KG1 (cell line): ENCODE measurements around the gene OR51B4.
A peak's percentile ranks its signal among the peaks of the same experiment; 100 is the strongest.
"Not testable (repeated sequence)": the region's sequence is repeated elsewhere in the genome, so short reads cannot be mapped to it uniquely, and the experiment has no call there.

Experiments
- DNase-seq: peaks from one replicate; lab custom pipeline; 2025; lab: John Stamatoyannopoulos, UW

The OR51B4 gene

DNA sequence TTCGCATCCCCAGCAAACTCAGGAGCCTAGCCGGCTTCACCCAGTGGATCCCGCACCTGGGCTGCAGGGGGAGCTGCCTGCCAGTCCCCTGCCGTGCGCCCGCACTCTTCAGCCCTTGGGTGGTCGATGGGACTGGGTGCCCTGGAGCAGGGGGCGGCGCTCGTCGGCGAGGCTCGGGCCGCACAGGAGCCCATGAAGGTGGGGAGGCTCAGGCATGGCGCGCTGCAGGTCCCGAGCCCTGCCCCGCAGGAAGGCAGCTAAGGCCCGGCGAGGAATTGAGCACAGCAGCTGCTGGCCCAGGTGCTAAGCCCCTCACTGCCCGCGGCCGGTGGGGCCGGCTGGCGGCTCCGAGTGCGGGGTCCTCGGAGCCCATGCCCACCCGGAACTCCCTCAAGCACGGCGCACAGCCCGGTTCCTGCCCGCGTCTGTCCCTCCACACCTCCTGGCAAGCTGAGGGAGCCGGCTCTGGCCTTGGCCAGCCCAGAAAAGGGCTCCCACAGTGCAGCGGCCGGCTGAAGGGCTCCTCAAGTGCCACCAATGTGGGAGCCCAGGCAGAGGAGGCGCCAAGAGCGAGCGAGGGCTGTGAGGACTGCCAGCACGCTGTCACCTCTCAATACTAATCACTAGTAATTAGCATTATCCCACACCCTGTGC lies 7.3 kb downstream of the OR51B4 start:
- DNase-seq = not testable (repeated sequence)

DNA sequence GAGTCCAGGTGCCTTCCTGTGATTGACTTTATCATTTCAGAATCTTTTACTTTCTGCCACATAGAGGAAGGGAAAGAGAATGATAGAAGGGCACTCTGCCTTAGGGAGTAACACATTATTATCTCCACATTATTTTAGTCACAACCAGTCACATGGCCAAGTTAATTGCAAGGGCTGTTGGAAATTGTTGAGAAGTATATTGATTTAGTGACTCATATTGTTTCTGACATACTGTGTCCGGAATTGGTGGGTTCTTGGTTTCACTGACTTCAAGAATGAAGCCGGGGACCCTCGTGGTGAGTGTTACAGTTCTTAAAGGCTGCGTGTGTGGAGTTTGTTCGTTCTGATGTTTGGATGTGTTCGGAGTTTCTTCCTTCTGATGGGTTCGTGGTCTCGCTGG lies 8.7 kb downstream of the OR51B4 start:
- DNase-seq = no peak

DNA sequence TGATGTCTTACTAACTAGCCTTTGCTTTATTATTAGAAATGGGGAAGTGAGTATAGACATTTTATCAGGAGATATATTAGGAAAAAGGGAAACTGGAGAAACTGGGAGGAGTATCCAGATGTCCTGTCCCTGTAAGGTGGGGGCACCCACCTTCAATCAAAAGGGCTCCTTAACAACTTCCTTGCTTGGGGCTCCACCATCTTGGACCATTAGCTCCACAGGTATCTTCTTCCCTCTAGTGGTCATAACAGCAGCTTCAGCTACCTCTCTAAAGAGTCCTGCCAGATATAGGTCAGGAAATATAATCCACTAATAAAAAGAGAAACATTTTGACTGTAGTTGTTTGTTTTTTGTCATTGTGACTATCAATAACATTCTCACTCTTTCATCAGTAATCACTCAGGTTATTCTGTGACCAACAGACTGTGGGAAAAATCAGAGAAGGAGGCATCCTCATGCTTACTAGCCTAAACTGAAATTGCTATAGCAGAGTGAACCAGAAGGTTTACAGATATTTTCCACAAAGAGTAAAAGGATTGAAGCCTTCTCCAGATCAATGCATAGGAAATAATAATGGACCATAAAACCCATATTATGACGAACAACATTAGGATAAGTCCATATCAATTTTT lies 10.4 kb downstream of the OR51B4 start:
- DNase-seq = no peak

DNA sequence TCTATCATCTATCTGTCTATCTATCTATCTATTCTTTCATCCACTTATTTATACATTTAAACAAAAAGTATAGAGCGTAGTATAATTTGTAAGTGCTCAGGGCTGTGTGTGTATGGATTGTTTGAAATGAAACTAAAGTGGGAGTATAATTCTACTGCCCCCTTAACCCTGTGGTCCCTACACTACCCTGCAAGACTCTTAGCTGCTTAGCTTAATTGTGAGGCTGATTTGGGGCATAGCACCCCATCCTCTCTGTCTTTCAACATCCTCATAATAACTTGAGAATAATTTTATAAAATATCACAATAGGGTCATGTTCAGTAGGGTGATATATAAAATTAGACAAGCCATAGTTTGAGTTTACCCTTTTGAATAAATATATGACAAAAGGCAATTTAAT lies 11.6 kb downstream of the OR51B4 start:
- no peak for DNase-seq

DNA sequence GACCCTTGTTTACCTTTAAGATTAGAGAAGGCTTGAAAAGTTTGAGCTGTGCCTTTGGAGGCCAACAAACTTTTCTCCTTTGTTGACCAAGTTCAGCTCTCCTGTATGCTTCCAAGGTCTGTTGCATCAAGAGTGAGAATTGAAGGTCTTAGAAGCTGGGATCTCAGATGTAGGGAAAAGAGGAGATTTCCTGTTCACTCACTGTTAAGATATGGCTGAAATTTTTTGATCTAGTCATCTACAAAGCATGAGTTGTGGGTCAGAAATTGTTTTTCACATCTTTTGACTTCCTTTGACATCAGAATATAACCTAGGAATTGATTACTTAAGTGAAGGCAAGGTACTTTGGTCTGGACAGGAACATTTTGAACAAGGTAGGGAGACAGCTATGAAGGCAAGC lies 12.1 kb downstream of the OR51B4 start:
- DNase-seq = no peak

DNA sequence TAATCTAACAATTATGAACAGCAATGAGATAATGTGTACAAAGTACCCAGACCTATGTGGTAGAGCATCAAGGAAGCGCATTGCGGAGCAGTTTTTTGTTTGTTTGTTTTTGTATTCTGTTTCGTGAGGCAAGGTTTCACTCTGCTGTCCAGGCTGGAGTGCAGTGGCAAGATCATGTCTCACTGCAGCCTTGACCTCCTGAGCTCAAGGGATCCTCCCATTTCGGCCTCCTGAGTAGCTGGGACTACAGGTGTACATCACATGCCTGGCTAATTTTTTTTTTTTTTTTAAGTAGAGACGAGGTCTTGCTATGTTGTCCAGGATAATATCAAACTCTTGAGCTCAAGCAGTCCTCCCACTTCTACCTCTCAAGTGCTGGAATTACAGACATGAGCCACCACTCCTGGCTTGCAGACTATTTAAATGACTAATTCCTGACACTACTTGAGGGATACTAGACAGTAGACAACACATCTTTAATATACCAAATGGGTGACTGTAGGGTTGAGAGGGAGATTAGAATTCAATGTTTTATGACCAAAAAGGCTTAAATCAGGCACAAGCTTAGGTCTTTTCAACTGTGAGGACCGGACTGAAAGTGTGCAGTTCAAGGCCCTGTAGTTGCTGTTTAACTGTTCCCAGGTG lies 12.7 kb downstream of the OR51B4 start:
- no peak for DNase-seq

DNA sequence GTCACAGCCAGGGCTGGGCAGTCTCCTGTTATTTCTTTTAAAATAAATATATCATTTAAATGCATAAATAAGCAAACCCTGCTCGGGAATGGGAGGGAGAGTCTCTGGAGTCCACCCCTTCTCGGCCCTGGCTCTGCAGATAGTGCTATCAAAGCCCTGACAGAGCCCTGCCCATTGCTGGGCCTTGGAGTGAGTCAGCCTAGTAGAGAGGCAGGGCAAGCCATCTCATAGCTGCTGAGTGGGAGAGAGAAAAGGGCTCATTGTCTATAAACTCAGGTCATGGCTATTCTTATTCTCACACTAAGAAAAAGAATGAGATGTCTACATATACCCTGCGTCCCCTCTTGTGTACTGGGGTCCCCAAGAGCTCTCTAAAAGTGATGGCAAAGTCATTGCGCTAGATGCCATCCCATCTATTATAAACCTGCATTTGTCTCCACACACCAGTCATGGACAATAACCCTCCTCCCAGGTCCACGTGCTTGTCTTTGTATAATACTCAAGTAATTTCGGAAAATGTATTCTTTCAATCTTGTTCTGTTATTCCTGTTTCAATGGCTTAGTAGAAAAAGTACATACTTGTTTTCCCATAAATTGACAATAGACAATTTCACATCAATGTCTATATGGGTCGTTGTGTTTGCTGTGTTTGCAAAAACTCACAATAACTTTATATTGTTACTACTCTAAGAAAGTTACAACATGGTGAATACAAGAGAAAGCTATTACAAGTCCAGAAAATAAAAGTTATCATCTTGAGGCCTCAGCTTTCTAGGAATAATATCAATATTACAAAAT lies 13.4 kb downstream of the OR51B4 start:
- DNase-seq = no peak

DNA sequence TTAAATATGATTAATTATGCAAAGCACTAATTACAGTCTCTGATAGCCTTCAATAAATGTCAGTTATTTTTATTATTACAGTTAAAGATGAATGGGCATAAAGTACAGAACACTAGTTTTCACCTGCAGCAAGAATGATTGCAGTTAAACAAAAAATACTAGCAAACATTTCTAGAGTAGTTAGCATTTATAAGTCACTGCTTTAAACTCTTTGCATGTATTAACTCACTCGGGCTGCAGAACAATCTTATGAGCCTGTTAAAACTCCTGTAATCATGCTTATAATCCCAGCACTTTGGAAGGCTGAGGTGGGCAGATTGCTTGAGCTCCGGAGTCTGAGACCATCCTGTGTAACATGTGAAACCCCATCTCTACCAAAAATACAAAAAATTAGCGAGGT lies 14.8 kb downstream of the OR51B4 start:
- DNase-seq = no peak

DNA sequence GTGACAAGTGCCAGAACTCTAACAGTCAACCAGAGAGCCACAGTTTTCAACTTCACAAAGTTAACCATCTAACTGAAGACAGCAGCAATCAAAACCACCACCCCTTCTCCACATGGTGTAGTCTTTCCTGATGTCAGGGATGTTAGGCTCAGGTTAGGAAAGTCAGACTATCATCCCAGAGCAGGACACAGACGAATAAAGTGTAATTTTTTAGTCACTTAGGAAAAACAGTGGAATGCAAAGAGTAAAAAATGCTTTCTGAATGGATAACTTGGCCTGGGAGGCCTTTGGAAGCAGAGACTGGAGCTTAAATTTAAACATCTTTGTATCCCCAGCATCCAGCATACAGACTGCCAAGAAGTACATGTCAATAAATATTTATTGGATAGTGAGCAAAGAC lies 15.4 kb downstream of the OR51B4 start:
- no peak for DNase-seq

DNA sequence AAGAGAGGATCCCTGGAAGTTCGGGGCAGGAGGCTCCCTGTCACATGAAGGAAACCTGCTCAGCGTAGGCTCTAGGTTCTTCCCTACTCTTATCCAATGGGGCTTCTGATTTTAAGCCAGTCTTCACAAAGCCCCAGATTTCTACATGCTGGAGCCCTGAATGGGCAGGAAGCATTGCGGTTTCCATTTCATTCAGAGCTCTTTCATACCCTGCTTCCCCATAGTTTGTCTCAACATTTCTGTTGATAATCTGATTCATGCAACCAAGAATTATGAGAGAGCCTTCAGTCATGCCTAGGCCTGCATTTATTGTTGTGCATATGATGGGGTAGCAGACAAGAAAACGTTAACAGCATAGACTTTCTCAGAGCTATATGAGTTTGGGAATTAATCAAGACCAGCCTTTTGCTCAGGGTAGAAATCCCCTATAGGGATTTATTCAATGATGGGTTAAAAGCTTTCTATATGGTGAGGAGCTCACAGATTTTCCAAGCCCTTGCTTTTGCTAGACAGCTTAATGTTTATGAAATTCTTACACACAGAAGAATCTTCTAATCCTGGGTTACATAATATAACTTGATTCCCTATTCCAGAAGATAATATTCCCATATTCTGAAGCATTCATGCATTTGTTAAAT lies 15.9 kb downstream of the OR51B4 start:
- no peak for DNase-seq

DNA sequence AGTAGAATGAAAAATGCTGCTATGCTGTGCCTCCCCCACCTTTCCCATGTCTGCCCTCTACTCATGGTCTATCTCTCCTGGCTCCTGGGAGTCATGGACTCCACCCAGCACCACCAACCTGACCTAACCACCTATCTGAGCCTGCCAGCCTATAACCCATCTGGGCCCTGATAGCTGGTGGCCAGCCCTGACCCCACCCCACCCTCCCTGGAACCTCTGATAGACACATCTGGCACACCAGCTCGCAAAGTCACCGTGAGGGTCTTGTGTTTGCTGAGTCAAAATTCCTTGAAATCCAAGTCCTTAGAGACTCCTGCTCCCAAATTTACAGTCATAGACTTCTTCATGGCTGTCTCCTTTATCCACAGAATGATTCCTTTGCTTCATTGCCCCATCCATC lies 17.1 kb downstream of the OR51B4 start:
- no peak for DNase-seq

DNA sequence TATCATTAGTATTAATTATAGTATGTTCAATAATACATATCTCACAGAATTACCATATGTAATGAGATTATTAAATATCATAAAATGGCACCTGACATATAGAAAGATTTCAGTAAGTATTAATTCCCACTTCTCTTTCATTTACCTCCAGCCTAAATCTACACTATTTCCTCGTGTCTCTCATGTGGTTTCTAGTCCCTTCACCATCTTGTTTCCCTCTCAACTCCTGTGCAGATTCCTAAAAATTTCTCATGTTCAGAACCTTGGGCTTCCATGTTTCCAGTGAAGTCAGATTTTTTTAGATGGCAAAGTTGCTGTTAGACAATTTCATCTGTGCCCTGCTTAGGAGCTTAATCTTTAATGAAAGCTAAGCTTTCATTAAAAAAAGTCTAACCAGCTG lies 17.9 kb downstream of the OR51B4 start:
- no peak for DNase-seq

DNA sequence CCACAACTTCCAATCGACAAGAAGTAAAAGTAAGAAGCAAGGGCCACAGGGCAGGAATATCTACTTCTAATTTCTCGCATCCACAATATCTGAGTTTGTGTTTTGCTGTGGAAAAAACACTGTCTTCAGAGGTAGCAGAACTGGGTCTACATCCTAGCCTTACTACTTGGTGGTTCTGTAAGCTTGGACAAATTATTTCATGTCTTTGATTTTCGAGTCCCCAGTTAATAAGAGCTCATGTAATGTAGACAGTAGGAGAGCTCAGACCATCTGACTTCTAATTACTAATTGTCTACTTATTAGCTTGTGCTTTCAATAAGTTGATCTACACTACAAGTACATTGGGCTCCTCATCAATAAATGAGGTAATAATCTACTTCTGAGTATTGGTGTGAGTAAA lies 18.7 kb downstream of the OR51B4 start:
- no peak for DNase-seq

DNA sequence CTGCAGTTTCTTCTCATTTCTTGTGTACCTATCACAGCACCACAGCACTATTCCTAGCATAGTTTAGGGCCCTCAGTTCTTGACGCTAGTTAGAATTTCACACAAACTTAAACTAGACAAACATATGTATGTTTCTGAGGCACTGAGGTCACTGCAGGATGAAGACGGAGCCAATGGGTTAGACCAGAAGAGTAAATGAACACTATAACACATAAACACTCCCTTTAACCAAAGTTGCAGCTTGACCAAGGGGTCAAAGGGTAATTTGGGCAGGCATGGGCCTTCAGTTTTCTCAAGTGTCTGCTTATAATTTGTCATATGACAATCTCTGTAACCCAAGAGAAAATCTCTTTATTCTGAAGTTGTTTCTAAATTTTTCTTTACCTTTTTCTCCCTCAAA lies 19.1 kb downstream of the OR51B4 start:
- DNase-seq = no peak

DNA sequence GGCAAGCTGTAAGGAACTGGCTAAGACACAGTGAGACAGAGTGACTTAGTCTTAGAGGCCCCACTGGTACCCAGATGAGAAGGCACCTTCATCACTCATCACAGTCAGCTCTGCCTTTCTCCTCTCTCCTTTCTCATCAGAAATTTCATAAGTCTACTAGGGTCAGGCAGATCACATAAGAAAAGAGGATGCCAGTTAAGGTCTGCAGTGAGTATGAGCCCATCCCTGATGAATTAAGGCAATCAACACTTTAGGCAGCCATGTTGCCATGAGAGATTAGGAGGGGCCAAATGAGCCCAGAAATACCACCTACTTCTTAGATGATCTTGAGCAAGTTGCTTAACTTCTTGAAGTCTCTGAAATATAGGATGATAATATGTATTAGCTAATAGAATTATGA lies 20.1 kb downstream of the OR51B4 start:
- DNase-seq = no peak

DNA sequence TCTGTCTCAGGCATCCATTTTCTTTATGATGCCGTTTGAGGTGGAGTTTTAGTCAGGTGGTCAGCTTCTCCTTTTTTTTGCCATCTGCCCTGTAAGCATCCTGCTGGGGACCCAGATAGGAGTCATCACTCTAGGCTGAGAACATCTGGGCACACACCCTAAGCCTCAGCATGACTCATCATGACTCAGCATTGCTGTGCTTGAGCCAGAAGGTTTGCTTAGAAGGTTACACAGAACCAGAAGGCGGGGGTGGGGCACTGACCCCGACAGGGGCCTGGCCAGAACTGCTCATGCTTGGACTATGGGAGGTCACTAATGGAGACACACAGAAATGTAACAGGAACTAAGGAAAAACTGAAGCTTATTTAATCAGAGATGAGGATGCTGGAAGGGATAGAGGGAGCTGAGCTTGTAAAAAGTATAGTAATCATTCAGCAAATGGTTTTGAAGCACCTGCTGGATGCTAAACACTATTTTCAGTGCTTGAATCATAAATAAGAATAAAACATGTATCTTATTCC lies 21.1 kb downstream of the OR51B4 start:
- peak; percentile 46 for DNase-seq

DNA sequence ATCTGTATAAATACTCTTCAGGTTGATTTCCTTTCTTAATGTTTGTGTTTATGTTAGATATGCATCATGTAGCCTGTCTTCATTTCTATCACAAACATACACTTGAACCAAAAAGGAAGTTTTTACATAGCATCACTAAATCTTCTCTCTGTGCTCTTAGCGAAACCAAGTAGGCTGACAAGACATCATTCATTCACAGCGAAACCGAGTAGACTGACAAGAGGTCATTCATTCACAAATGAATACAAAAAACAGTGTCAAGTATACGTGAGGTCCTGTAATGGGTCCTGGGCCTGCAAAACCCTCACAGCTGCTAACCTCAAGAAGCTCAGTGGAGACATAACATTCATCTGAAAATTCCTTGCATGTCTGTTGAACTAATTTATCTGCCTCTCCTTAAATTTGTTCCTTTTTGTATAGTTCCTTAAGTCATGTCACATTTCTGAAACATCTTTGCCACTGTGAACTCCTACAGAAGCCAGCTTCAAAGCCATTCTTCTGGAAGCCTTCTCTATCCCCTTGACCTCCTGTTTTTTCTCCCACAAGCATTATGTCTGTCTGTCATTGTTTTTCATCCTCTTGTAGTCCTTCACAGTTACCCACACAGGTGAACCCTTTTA lies 22.2 kb downstream of the OR51B4 start:
- DNase-seq = no peak

DNA sequence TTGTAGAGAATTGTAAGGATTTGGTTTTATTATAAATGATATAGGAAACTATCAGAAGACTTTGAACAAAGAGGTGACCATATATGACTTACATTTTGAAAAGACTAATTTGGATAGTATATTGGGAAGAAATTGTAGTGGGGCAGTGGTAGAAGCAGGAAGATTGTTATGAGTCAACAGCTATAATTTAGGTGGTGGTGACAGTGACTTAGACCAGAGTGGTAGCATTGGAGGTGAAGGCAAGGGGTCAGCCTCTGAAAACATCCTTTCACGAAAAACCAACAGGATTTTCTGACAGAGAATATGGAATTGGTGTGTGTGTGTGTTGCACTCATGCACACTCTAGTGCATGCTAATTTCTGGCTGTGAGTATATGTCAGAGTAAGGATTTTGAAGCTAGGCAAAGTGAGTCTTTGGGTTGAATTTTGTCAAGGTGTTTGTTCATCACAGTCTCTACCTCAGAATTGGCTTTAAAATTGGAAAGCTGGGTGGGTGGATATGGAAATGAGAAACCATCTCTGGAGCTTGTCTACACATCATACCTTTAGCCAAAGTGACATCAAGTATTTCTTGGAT lies 23.9 kb downstream of the OR51B4 start:
- no peak for DNase-seq

DNA sequence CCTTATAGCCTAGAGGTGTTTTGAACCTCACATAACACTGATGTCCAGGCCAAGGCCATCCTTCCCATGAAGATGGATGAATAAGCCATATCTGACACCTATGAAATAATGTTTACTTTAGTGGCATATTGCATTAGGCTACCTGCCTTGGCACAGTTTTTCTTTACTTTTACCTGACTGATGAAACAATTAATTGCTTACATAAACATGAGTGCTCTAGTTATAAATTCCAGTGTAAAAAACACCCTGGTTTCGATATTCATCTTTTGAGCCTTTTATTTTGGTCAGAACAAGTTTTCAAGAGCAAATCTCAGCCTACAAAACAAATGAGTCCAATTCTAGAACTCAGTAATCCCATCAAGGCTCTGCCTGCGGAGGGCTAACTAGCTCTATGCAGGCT lies 25.0 kb downstream of the OR51B4 start:
- no peak for DNase-seq

DNA sequence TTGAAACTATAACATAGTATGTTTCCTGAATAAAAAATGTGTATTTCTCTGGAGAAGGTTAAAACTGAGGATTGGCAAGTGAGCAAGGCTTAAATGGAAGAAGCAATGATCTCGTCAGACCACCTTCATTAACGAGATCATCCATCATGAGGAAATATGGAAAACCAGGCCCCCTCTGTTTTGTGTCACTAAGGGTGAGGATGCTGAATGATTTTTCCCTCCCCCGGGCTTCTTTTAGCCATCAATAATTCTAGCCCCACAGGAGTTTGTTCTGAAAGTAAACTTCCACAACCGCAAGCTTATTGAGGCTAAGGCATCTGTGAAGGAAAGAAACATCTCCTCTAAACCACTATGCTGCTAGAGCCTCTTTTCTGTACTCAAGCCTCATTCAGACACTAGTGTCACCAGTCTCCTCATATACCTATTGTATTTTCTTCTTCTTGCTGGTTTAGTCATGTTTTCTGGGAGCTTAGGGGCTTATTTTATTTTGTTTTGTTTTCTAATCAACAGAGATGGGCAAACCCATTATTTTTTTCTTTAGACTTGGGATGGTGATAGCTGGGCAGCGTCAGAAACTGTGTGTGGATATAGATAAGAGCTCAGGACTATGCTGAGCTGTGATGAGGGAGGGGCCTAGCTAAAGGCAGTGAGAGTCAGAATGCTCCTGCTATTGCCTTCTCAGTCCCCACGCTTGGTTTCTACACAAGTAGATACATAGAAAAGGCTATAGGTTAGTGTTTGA lies 26.2 kb downstream of the OR51B4 start:
- DNase-seq = no peak

DNA sequence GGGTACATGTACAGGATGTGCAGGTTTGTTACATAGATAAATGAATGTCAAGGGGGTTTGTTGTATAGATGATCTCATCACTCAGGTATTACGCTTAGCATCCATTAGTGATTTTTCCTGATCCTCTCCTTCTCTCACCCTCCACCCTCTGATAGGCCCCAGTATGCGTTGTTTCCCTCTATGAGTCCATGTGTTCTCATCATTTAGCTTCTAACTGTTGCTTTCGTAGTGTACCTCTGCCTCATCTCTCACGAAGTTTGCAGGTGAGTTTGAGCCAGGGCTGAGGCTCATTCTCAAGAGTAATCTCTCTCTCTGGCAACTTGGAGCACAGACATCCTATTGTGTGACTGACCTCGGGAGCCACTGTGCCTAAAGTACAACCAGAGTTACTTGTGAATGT lies 27.4 kb downstream of the OR51B4 start:
- DNase-seq = no peak
